Memory B cell (primary cell): Measurements from ENCODE around the gene NPHP4.
"Not testable (repeated sequence)": the region's sequence is repeated elsewhere in the genome, so short reads cannot be mapped to it uniquely, and the experiment has no call there.

ENCODE experiments used
- ATAC-seq: fragments of 150-1000 bp; cut with Tn5 transposase; 2 replicates; pipeline ENCODE4 v1.10.0; 2021; ENCODE audit warnings: low read depth, mild to moderate bottlenecking, moderate library complexity
- DNase-seq, 2 donors: peaks; one replicate each; pipeline ENCODE4 v3.0.0; 2022; ENCODE audit warnings: low spot score in 2 of 2
- H3K27ac Mint-ChIP-seq: one replicate; pipeline ENCODE4 v1.8.0; 2022; ENCODE audit warnings: mild to moderate bottlenecking, moderate library complexity, mixed read lengths
- H3K27me3 Mint-ChIP-seq: one replicate; pipeline ENCODE4 v1.8.0; 2022; ENCODE audit warnings: mixed read lengths
- H3K36me3 Mint-ChIP-seq: one replicate; pipeline ENCODE4 v1.8.0; 2022; ENCODE audit warnings: mild to moderate bottlenecking, mixed read lengths
- H3K4me1 Mint-ChIP-seq: one replicate; pipeline ENCODE4 v1.8.0; 2022; ENCODE audit warnings: mixed read lengths
- H3K4me3 Mint-ChIP-seq: one replicate; pipeline ENCODE4 v1.8.0; 2022; ENCODE audit warnings: mild to moderate bottlenecking, moderate library complexity, mixed read lengths
- H3K9me3 Mint-ChIP-seq: one replicate; pipeline ENCODE4 v1.8.0; 2022; ENCODE audit warnings: mixed read lengths

NPHP4 gene

GRCh38 chr1:5907386-5907785 lies 84.8 kb downstream of the NPHP4 start:
- Mint-ChIP-seq H3K27ac (no peak overlapping the region), H3K4me1 (no peaks in the 10 kb centered on the region), H3K36me3 (peaks cover 2% of the 10 kb centered on the region), H3K9me3 (no peaks in the 10 kb centered on the region), H3K4me3 (no peak overlapping the region), H3K27me3 (no peaks in the 10 kb centered on the region)
- no peak for DNase-seq
- ATAC-seq = no peak

- H3K36me3 Mint-ChIP-seq = peaks cover 2% of the 10 kb centered on the region
- H3K27me3 Mint-ChIP-seq = no peaks in the 10 kb centered on the region
- H3K27ac Mint-ChIP-seq = no peak overlapping the region
- ATAC-seq (no peak), DNase-seq (no peak)
- no peak overlapping the region for H3K4me3 Mint-ChIP-seq
- no peaks in the 10 kb centered on the region for H3K9me3 Mint-ChIP-seq
- H3K4me1 Mint-ChIP-seq = no peaks in the 10 kb centered on the region
Observed at GRCh38 chr1:5906966-5907365, 85.3 kb downstream of the NPHP4 start.

- H3K36me3 Mint-ChIP-seq = peaks cover 2% of the 10 kb centered on the region
- H3K9me3 Mint-ChIP-seq = no peaks in the 10 kb centered on the region
- H3K4me3 Mint-ChIP-seq = no peak overlapping the region
- ATAC-seq = no peak
- DNase-seq = no peak
- no peak overlapping the region for H3K27ac Mint-ChIP-seq
- H3K4me1 Mint-ChIP-seq = no peaks in the 10 kb centered on the region
- H3K27me3 Mint-ChIP-seq = no peaks in the 10 kb centered on the region
Observed at GRCh38 chr1:5906116-5906515, 86.1 kb downstream of the NPHP4 start.

GRCh38 chr1:5905436-5905835 lies 86.8 kb downstream of the NPHP4 start:
- DNase-seq (no peak), ATAC-seq (no peak)
- no peaks in the 10 kb centered on the region for H3K9me3 Mint-ChIP-seq
- H3K4me3 Mint-ChIP-seq = no peak overlapping the region
- H3K27me3 Mint-ChIP-seq = no peaks in the 10 kb centered on the region
- H3K36me3 Mint-ChIP-seq = peaks cover 2% of the 10 kb centered on the region
- H3K4me1 Mint-ChIP-seq = no peaks in the 10 kb centered on the region
- no peak overlapping the region for H3K27ac Mint-ChIP-seq

GRCh38 chr1:5904551-5904950 lies 87.7 kb downstream of the NPHP4 start:
- no peak overlapping the region for H3K4me3 Mint-ChIP-seq
- no peaks in the 10 kb centered on the region for H3K9me3 Mint-ChIP-seq
- no peaks in the 10 kb centered on the region for H3K4me1 Mint-ChIP-seq
- no peak overlapping the region for H3K27ac Mint-ChIP-seq
- peaks cover 4% of the 10 kb centered on the region for H3K36me3 Mint-ChIP-seq
- ATAC-seq = no peak
- no peaks in the 10 kb centered on the region for H3K27me3 Mint-ChIP-seq
- DNase-seq = no peak

- DNase-seq = no peak
- Mint-ChIP-seq H3K27ac (no peak overlapping the region), H3K27me3 (no peaks in the 10 kb centered on the region), H3K4me3 (no peak overlapping the region), H3K36me3 (peaks cover 5% of the 10 kb centered on the region), H3K9me3 (no peaks in the 10 kb centered on the region), H3K4me1 (no peaks in the 10 kb centered on the region)
- ATAC-seq = no peak
Observed at GRCh38 chr1:5903680-5904079, 88.5 kb downstream of the NPHP4 start.

GRCh38 chr1:5903031-5903430 lies 89.2 kb downstream of the NPHP4 start:
- no peak overlapping the region for H3K27ac Mint-ChIP-seq
- no peaks in the 10 kb centered on the region for H3K27me3 Mint-ChIP-seq

GRCh38 chr1:5901841-5902240 lies 90.4 kb downstream of the NPHP4 start:
- ATAC-seq = no peak
- DNase-seq = no peak
- H3K4me1 Mint-ChIP-seq = no peaks in the 10 kb centered on the region
- H3K36me3 Mint-ChIP-seq = peaks cover 13% of the 10 kb centered on the region
- H3K4me3 Mint-ChIP-seq = no peak overlapping the region
- no peaks in the 10 kb centered on the region for H3K9me3 Mint-ChIP-seq
- H3K27ac Mint-ChIP-seq = no peak overlapping the region
- no peaks in the 10 kb centered on the region for H3K27me3 Mint-ChIP-seq

More at GRCh38 chr1:5903031-5903430, 89.2 kb downstream of the NPHP4 start:
- Mint-ChIP-seq H3K4me1 (no peaks in the 10 kb centered on the region), H3K36me3 (peaks cover 6% of the 10 kb centered on the region), H3K4me3 (no peak overlapping the region), H3K9me3 (no peaks in the 10 kb centered on the region)
- DNase-seq (no peak), ATAC-seq (no peak)

- ATAC-seq = no peak
- DNase-seq = no peak
- peaks cover 13% of the 10 kb centered on the region for H3K36me3 Mint-ChIP-seq
Observed at GRCh38 chr1:5901150-5901549, 91.1 kb downstream of the NPHP4 start.

GRCh38 chr1:5898266-5898665 lies 94.0 kb downstream of the NPHP4 start:
- Mint-ChIP-seq H3K27ac (no peak overlapping the region), H3K4me1 (no peaks in the 10 kb centered on the region), H3K27me3 (no peaks in the 10 kb centered on the region), H3K9me3 (no peaks in the 10 kb centered on the region), H3K4me3 (no peak overlapping the region), H3K36me3 (peaks cover 16% of the 10 kb centered on the region)
- ATAC-seq (no peak), DNase-seq (no peak)

More at GRCh38 chr1:5901150-5901549, 91.1 kb downstream of the NPHP4 start:
- H3K27ac Mint-ChIP-seq = no peak overlapping the region
- H3K9me3 Mint-ChIP-seq = no peaks in the 10 kb centered on the region
- H3K4me3 Mint-ChIP-seq = no peak overlapping the region
- no peaks in the 10 kb centered on the region for H3K4me1 Mint-ChIP-seq
- H3K27me3 Mint-ChIP-seq = no peaks in the 10 kb centered on the region

GRCh38 chr1:5896706-5897660 lies 95.2 kb downstream of the NPHP4 start:
- no peak for ATAC-seq

GRCh38 chr1:5895446-5896406 lies 96.5 kb downstream of the NPHP4 start:
- Mint-ChIP-seq H3K27me3 (no peaks in the 10 kb centered on the region), H3K4me1 (no peaks in the 10 kb centered on the region), H3K36me3 (peaks cover 16% of the 10 kb centered on the region), H3K4me3 (no peak overlapping the region), H3K27ac (no peak overlapping the region), H3K9me3 (no peaks in the 10 kb centered on the region)
- ATAC-seq (no peak), DNase-seq (no peak)

More at GRCh38 chr1:5896706-5897660, 95.2 kb downstream of the NPHP4 start:
- Mint-ChIP-seq H3K27me3 (no peaks in the 10 kb centered on the region), H3K4me1 (no peaks in the 10 kb centered on the region), H3K27ac (no peak overlapping the region), H3K4me3 (no peak overlapping the region), H3K9me3 (no peaks in the 10 kb centered on the region), H3K36me3 (peaks cover 16% of the 10 kb centered on the region)
- no peak for DNase-seq

GRCh38 chr1:5893699-5894278 lies 98.4 kb downstream of the NPHP4 start:
- not testable (repeated sequence) for ATAC-seq, H3K27me3 Mint-ChIP-seq, DNase-seq

GRCh38 chr1:5892329-5892728 lies 99.9 kb downstream of the NPHP4 start:
- Mint-ChIP-seq H3K4me3 (no peak overlapping the region), H3K9me3 (no peaks in the 10 kb centered on the region), H3K27ac (no peak overlapping the region), H3K27me3 (no peaks in the 10 kb centered on the region), H3K36me3 (peaks cover 6% of the 10 kb centered on the region), H3K4me1 (no peaks in the 10 kb centered on the region)
- no peak for ATAC-seq
- DNase-seq = no peak

More at GRCh38 chr1:5893699-5894278, 98.4 kb downstream of the NPHP4 start:
- not testable (repeated sequence) for H3K9me3 Mint-ChIP-seq, H3K4me1 Mint-ChIP-seq, H3K27ac Mint-ChIP-seq, H3K4me3 Mint-ChIP-seq
- H3K36me3 Mint-ChIP-seq = peaks cover 12% of the 10 kb centered on the region
